HEK293T (cell line): ENCODE results near the gene ODAD4.

Source experiments
- BHLHE40 ChIP-seq: fragments of 450-650 bp; IDR thresholded peaks from 2 replicates; pipeline ENCODE4 v1.6.1; 2016; ENCODE audit warnings: mild to moderate bottlenecking, moderate library complexity, borderline replicate concordance
- FOXA1 ChIP-seq: fragments of 450-650 bp; IDR thresholded peaks from 2 replicates; pipeline ENCODE4 v1.6.1; 2016; ENCODE audit warnings: mild to moderate bottlenecking
- FOXK2 ChIP-seq: fragments of 450-650 bp; IDR thresholded peaks from 2 replicates; pipeline ENCODE4 v1.6.1; 2016; ENCODE audit warnings: mild to moderate bottlenecking
- FOXM1 ChIP-seq: fragments of 450-650 bp; IDR thresholded peaks from 2 replicates; pipeline ENCODE4 v1.6.1; 2017; ENCODE audit warnings: mild to moderate bottlenecking, borderline replicate concordance
- L3MBTL2 ChIP-seq: fragments of 450-650 bp; conservative IDR thresholded peaks from 2 replicates; pipeline ENCODE4 v1.6.1; 2016; ENCODE audit warnings: mild to moderate bottlenecking
- NFRKB ChIP-seq: fragments of 450-650 bp; IDR thresholded peaks from 2 replicates; pipeline ENCODE4 v1.6.1; 2016; ENCODE audit warnings: mild to moderate bottlenecking, moderate library complexity
- PKNOX1 ChIP-seq: fragments of 450-650 bp; IDR thresholded peaks from 2 replicates; pipeline ENCODE4 v1.6.1; 2016
- SP1 ChIP-seq: fragments of 450-650 bp; IDR thresholded peaks from 2 replicates; pipeline ENCODE4 v1.6.1; 2017
- ZNF384 ChIP-seq: fragments of 450-650 bp; IDR thresholded peaks from 2 replicates; pipeline ENCODE4 v1.6.1; 2016

GRCh38 chr17:41910701-41911391 is 19.6 kb upstream of the ODAD4 start:
- no peak for TF ChIP-seq NFRKB
- TF ChIP-seq SP1 = no peak
- TF ChIP-seq PKNOX1 = no peak
- TF ChIP-seq L3MBTL2 = no peak
- TF ChIP-seq ZNF384 = no peak
- no peak for TF ChIP-seq BHLHE40
- TF ChIP-seq FOXA1 = no peak
- TF ChIP-seq FOXK2 = no peak
- TF ChIP-seq FOXM1 = no peak
